ENCODE data around the gene SNX7.

DNA sequence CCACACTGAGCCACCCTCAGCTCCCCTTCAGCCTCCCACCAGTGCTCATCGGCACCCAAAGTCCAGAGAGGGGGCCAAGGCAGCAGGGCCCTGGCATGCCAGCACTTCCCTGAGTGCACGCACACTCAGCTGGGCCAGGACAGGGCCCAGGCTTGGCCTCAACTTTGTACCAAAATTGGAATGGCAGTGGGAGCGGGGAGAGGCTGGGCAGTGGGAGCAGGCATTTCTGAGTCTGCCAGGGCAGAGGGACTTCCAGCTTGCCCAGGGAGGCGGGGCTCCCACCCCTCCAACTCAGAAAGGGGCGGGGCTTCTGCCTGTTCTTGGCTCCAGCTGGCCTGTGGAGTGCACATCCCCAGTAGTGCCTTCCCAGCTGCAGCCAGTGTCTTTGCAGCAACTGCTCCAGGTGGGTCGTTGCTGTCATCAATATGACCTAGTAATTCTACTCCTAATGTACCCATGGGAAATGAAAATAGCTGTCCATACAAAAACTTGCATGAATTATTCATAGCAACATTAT lies 10.3 kb upstream of the SNX7 start:
- TF ChIP-seq POLR2A (IDR thresholded peaks at IDR 0.05), result no peak
- TF ChIP-seq, protein P1, sequence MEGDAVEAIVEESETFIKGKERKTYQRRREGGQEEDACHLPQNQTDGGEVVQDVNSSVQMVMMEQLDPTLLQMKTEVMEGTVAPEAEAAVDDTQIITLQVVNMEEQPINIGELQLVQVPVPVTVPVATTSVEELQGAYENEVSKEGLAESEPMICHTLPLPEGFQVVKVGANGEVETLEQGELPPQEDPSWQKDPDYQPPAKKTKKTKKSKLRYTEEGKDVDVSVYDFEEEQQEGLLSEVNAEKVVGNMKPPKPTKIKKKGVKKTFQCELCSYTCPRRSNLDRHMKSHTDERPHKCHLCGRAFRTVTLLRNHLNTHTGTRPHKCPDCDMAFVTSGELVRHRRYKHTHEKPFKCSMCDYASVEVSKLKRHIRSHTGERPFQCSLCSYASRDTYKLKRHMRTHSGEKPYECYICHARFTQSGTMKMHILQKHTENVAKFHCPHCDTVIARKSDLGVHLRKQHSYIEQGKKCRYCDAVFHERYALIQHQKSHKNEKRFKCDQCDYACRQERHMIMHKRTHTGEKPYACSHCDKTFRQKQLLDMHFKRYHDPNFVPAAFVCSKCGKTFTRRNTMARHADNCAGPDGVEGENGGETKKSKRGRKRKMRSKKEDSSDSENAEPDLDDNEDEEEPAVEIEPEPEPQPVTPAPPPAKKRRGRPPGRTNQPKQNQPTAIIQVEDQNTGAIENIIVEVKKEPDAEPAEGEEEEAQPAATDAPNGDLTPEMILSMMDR (IDR thresholded peaks at IDR 0.05), result no peak
